NCI-H2081 (cell line): ENCODE results near the gene PSMA7.
"Not testable (repeated sequence)": the region's sequence is repeated elsewhere in the genome, so short reads cannot be mapped to it uniquely, and the experiment has no call there.

Experiments
- DNase-seq, 2 experiments: peaks; one replicate each; lab custom pipeline; 2025; lab: John Stamatoyannopoulos, UW

Gene PSMA7

DNA sequence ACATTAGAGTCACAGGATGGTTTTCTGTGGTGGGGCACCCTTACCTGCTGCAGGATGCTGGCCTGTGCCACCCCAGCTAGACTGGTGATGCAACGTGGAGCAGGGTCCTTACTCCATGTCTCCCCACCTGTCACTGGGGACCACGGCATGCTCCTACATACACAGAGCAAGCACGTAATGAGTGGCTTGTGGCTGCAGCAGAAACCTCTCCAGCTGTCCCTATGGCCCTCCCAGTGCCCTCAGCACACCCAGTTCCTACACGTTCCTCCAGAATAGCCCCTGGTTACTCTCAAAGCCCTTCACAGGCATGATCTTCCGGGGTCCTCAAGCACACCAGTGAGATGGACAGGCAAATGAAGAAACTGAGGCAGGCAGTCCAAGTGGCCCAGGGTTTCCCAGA, 24.1 kb downstream of the PSMA7 start:
- DNase-seq = no peak

DNA sequence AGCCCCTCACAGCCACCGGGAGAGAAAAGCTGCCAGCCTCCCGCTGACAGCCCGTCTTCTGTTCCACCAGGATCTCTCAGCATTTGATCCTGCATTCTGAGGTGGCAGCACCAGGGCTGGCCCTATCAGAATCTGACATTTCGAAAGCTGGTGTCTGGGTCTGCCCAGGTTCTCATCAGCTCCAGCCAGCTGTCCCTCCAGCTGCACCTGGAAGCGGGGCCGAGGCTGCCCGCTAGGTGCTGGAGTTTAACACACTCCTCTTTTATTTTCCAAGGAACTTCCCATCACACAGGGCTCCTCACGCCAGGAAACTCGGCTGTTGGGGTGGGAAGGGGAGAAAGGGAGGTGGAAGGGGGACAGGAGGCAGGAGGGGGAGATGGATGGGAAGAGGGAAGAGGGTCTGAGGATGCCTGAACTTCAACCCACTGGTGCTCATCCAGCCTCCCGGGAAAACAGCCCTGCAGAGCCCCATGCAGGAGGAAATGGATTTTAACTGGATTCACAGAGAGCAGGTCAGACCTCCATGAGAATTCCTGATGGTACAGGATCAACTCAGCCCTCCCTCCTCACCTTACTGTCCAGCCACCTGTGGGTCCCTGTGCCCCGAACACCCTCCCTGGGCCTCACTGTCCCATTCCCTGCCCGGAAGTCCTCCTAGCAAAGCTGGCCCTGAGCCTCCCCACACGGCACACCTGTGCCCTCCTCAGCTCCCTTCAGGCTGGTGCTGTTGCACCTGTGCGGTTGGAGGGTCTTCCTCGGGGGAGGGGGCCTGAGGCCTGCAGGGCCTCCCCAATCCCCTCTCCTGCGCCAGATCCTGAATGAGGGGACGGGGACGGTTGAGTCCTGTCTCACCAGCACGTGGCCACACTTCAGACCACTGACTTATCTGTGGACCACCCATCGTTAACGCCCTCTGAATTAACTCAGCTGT, 24.8 kb downstream of the PSMA7 start:
- DNase-seq = no peak

DNA sequence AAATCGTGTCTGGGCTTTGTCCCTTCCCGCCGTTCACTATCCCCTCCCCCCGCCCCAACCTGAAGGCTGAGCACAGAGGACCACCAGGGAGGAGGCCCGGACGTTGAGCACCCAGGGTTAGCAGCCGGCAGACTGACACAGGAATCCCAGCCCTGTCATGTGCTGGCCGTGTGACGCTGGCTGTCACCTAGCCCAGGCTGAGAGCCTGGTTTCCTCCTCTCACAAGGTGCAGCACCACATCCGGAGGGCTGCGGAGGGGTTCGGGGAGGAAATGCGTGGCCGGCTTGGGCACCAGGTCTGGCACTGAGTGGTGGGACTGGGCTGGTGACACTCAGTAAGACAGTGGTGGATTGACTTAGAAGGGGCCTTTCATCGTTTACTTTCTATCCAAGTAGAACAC, 25.5 kb downstream of the PSMA7 start:
- no peak for DNase-seq

- DNase-seq = no peak
These were observed 25.9 kb downstream of the PSMA7 start for GRCh38 chr20:62117362-62117646.

- DNase-seq = no peak
These were observed 26.4 kb downstream of the PSMA7 start for GRCh38 chr20:62116558-62117361.

DNA sequence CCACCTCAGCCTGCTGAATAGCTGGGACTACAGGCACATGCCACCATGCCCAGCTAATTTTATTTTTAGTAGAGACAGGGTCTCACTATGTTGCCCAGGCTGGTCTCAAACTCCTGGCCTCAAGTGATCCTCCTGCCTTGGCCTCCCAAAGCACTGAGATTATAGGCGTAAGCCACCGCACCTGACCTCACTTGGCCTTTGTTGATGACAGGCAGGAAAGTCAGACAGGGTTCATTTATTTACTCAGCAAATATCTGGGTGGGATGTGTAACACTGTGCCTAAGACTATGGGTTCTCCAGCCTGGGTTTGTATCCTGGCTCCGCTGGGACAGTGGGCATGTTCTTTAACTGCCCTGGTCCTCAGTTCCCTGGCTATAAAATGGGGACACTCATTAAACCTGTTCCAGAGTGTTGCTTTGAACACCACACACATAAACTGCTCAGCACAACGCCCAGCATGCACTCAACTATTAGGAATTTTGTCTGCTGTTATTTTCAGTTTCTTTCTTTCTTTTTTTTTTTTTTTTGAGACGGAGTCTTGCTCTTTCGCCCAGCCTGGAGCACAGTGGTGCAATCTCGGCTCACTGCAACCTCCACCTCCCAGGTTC, 27.3 kb downstream of the PSMA7 start:
- not testable (repeated sequence) for DNase-seq

GRCh38 chr20:62114894-62115293, 28.3 kb downstream of the PSMA7 start:
- no peak for DNase-seq

- no peak for DNase-seq
These were observed 30.8 kb downstream of the PSMA7 start for GRCh38 chr20:62112368-62112767.

GRCh38 chr20:62111148-62111547, 32.0 kb downstream of the PSMA7 start:
- DNase-seq = no peak

DNA sequence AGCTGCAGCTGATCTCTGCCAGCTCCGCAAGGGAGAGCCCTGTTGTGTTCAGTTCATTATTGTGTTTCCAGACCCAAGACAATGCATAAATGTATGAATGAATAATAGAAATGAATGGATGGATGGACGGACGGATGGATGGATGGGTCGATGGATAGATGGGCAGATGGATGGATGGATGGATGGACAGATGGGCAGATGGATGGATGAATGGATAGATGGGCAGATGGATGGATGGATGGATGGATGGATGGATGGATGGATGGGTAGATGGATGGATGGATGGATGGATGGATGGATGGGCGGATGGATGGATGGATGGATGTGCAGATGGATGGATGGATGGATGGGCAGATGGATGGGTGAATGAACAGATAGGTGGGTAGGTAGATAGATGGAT, 37.6 kb downstream of the PSMA7 start:
- DNase-seq = no peak

DNA sequence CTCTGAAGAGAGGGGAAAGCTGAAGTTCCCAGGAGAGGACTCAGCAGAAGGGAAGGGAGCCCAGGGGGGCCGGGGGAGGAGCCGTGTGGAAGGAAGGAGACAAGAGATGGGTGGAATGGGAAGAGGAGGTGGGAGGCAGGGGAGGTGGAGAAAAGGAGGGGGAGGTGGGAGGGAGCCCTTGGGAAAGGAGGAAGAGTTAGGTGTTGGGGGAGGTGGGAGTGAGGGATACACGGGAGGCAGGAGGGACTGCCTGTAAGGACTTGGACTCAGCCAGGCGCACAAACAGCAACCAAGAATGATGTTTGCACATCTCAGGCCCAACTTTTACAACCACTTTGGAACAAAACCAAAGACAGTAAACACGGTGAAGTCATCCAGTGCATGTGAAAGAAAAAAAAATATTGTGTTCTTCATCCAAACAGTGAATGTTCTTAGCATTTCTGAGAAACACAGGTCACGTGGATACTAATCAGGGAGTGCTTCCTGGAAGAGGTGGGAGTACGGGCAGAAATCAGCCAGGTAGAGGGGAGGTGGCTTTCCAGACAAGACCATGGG, 38.3 kb downstream of the PSMA7 start:
- DNase-seq = no peak

- no peak for DNase-seq
These were observed 38.9 kb downstream of the PSMA7 start for GRCh38 chr20:62104234-62104789.

- no peak for DNase-seq
These were observed 39.5 kb downstream of the PSMA7 start for GRCh38 chr20:62103508-62104233.

GRCh38 chr20:62101078-62101477, 42.1 kb downstream of the PSMA7 start:
- no peak for DNase-seq

DNA sequence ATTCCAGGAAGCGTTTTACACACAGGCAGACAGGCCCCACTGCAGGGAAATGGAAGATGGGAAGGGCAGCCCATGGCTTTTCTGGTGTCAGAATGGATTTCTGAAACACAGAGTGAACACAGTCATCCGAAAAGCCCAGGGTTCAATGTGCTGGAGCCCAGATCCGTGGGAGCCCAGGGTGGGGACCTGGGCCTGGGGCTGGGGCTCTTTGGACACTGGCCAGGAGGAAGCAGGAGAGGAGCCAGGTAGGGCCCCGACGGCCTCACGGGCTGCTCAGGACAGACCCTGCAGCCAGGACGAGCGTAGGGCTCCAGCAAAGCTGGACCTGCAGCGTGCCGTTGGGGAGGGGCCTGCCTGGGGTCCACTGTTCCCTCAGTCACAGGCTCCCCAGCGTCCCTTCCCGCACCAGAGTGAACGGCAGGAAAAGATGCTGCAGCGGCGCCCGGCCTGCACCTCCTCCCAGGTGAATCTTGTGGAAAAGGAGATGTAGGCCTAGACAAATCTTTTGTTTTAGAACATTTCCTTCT, 45.2 kb downstream of the PSMA7 start:
- no peak for DNase-seq

- DNase-seq = no peak
These were observed 46.5 kb downstream of the PSMA7 start for GRCh38 chr20:62096421-62097380.

DNA sequence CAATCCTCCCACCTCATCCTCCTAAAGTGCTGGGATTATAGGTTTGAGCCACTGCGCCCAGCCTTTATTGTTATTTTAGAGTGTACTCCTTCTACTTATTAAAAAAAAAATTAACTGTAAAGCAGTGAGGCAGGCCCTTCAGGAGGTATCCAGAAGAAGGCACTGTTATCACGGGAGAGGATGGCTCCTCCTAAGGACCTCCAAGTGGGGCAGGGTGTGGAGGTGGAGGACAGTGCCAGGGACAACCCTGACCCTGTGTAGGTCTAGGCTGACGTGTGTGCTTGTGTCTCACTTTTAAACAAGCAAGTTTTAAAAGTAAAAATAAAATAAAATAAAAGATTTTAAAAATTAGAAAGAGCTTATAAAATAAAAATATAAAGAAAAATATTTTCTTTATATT, 53.8 kb downstream of the PSMA7 start:
- DNase-seq = no peak

- DNase-seq = no peak
These were observed 54.7 kb downstream of the PSMA7 start for GRCh38 chr20:62088258-62089127.

GRCh38 chr20:62087632-62088031, 55.6 kb downstream of the PSMA7 start:
- no peak for DNase-seq
